ENCODE results near the gene FHIT.

DNA sequence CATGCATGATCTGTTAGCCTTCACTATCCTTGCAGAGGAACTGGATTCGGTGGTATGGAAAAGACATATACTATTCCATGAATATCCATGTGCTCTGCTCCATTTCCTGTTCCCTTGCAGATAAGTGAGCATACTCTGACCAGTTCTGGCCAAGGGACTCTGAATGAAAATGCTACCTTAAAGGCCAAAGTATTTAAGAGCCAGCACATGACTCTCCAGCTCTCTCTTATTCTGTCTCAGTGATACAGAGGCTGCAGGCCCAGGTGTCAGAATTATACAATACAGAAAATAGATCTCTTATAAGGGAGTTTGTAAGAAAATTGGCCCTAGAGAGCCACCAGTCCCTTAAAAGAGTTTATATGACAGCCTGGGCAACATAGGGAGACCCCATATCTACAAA is 1421.7 kb downstream of the FHIT start:
- no peak for TF ChIP-seq POLR2AphosphoS5 (IDR thresholded peaks at IDR 0.05; ENCODE audit: low read depth, low read length)
- TF ChIP-seq, protein P1, sequence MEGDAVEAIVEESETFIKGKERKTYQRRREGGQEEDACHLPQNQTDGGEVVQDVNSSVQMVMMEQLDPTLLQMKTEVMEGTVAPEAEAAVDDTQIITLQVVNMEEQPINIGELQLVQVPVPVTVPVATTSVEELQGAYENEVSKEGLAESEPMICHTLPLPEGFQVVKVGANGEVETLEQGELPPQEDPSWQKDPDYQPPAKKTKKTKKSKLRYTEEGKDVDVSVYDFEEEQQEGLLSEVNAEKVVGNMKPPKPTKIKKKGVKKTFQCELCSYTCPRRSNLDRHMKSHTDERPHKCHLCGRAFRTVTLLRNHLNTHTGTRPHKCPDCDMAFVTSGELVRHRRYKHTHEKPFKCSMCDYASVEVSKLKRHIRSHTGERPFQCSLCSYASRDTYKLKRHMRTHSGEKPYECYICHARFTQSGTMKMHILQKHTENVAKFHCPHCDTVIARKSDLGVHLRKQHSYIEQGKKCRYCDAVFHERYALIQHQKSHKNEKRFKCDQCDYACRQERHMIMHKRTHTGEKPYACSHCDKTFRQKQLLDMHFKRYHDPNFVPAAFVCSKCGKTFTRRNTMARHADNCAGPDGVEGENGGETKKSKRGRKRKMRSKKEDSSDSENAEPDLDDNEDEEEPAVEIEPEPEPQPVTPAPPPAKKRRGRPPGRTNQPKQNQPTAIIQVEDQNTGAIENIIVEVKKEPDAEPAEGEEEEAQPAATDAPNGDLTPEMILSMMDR (IDR thresholded peaks at IDR 0.05), result no peak
